Immature natural killer cell (primary cell): ENCODE results near the gene FIZ1. TPM values are rescaled to one million over a fixed set of nuclear protein-coding genes. Genes with fewer than 3 reads are reported as not detected.
A peak's percentile ranks its signal among the peaks of the same experiment; 100 is the strongest.

Experiments used
- DNase-seq, 3 donors: peaks; one replicate each; pipeline ENCODE4 v3.0.0; 2022; ENCODE audit warnings: mixed read lengths in 1 of 3
- H3K27ac Mint-ChIP-seq, 6 donors: one replicate each; pipeline ENCODE4 v1.8.0; 2020; ENCODE audit warnings: mixed read lengths in 6 of 6, mild to moderate bottlenecking in 5 of 6, inconsistent platforms in 4 of 6, moderate library complexity in 3 of 6
- H3K27me3 Mint-ChIP-seq, 3 donors: one replicate each; pipeline ENCODE4 v1.8.0; 2020 to 2021; ENCODE audit warnings: low read depth in 3 of 3, mild to moderate bottlenecking in 3 of 3, mixed read lengths in 3 of 3, moderate library complexity in 3 of 3, inconsistent platforms in 1 of 3
- H3K36me3 Mint-ChIP-seq, 3 donors: one replicate each; pipeline ENCODE4 v1.8.0; 2020; ENCODE audit warnings: mixed read lengths in 3 of 3, inconsistent platforms in 2 of 3, mild to moderate bottlenecking in 2 of 3
- H3K4me1 Mint-ChIP-seq, 2 donors: one replicate each; pipeline ENCODE4 v1.8.0; 2020; ENCODE audit warnings: inconsistent platforms in 2 of 2, mild to moderate bottlenecking in 2 of 2, mixed read lengths in 2 of 2, moderate library complexity in 1 of 2
- H3K4me3 Mint-ChIP-seq, 5 donors: one replicate each; pipeline ENCODE4 v1.8.0; 2020; ENCODE audit warnings: mild to moderate bottlenecking in 5 of 5, mixed read lengths in 5 of 5, inconsistent platforms in 3 of 5, moderate library complexity in 3 of 5
- H3K9me3 Mint-ChIP-seq, 6 donors: one replicate each; pipeline ENCODE4 v1.8.0; 2020; ENCODE audit warnings: mild to moderate bottlenecking in 6 of 6, mixed read lengths in 6 of 6, inconsistent platforms in 4 of 6, moderate library complexity in 3 of 6
- polyA plus RNA-seq, 3 donors: library from polyadenylated mRNA; unstranded; fragments of 300-500 nt; fragmentation: Illumina TruSeq; gene quantifications; one replicate each; pipeline ENCODE4 v1.2.3, GENCODE V29; 2021

FIZ1 gene
- polyA plus RNA-seq, 3 donors from 2014 or later = 0.63 to 1.7 (median 1.0) TPM

GRCh38 chr19:55624109-55625003 lies 25.0 kb upstream of the FIZ1 start, which contains the start of gene ZNF784:
TSS of gene ZNF784 (minus strand) at chr19:55624566. CDS start at chr19:55624561, 5 bp downstream.
- Mint-ChIP-seq H3K9me3 (no peaks in the 10 kb centered on the region), H3K27ac (peak within 1 kb of the TSS; percentile 80 to 98 (median 96)), H3K4me3 (peak within 1 kb of the TSS; percentile 85 to 94 (median 88)), H3K4me1 (peaks cover 22 to 28% of the 10 kb centered on the region in 2 donors), H3K27me3 (peaks cover 5 to 10% (median 8%) of the 10 kb centered on the region in 3 donors), H3K36me3 (peaks cover 0 to 4% (median 4%) of the 10 kb centered on the region in 3 donors)
- DNase-seq = peak; percentile 92 to 94 (median 93)

DNA sequence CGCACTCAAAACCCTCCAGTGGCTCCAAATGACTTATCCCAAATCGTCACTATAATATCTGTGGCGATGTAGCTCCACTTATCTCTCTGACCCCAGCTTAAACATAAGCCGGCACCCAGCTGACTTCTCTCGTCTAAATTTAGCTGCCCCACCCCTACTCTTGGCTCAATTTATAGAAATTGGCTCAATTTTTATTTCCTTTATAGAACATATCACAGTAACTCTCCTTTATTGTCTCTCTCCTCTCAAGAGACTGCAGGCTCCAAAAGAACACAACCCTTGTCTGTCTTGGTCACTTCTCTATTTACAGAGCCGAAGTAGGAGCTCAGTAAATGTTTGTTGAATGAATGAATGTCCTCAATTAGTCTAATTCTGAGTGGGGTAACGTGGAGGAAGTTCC lies 24.2 kb upstream of the FIZ1 start:
- Mint-ChIP-seq H3K4me3 (peak overlapping the region in 2 of 5 donors; percentile 92 to 94), H3K4me1 (peaks cover 22 to 28% of the 10 kb centered on the region in 2 donors)
- no peak for DNase-seq

GRCh38 chr19:55623130-55623529 lies 23.8 kb upstream of the FIZ1 start:
- Mint-ChIP-seq H3K9me3 (no peaks in the 10 kb centered on the region), H3K36me3 (peaks cover 0 to 4% (median 4%) of the 10 kb centered on the region in 3 donors), H3K4me1 (peaks cover 22 to 28% of the 10 kb centered on the region in 2 donors), H3K27me3 (peaks cover 5 to 10% (median 8%) of the 10 kb centered on the region in 3 donors), H3K4me3 (no peak overlapping the region), H3K27ac (peak overlapping the region in 2 of 6 donors; percentile 26 to 62)
- no peak for DNase-seq

More for the DNA sequence above, 24.2 kb upstream of the FIZ1 start:
- no peaks in the 10 kb centered on the region for H3K9me3 Mint-ChIP-seq
- peaks cover 0 to 4% (median 4%) of the 10 kb centered on the region in 3 donors for H3K36me3 Mint-ChIP-seq
- H3K27me3 Mint-ChIP-seq = peaks cover 5 to 10% (median 8%) of the 10 kb centered on the region in 3 donors
- H3K27ac Mint-ChIP-seq = peak overlapping the region in 5 of 6 donors; percentile 52 to 97 (median 86)

DNA sequence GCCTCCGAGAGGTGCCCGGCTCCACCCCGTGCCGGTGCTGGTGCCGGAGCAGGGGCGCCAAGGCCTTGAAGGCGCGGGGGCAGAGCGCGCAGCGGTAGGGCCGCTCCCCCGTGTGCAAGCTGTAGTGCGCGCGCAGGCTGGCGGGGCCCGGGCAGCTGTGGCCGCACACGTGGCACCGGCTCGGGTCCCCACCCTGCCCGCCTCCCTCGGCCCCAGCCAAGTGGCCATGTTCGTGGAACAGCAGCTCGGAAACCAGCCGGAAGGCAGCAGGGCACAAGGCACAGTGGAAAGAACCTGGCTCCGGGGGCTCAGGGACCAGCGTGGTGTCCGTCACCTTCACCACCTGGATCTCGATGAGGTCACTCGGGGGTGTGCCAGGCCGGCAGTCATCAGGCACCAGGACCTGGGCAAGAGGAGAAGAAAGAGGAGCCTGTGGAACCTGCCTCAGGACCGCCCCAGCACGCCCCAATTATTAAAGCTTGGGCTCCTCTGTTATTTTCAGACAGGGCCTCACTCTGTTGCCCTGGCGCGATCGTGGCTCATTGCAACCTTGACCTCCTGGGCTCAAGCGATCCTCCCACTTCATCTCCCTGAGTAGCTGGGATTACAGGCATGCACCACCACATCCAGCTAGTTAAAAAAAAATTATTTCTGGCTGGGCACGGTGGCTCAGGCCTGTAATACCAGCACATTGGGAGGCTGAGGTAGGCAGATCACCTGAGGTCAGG lies 23.1 kb upstream of the FIZ1 start:
- Mint-ChIP-seq H3K36me3 (peaks cover 0 to 6% (median 4%) of the 10 kb centered on the region in 3 donors), H3K4me3 (no peak overlapping the region), H3K27me3 (peaks cover 5 to 10% (median 8%) of the 10 kb centered on the region in 3 donors), H3K4me1 (peaks cover 22 to 30% of the 10 kb centered on the region in 2 donors), H3K9me3 (no peaks in the 10 kb centered on the region), H3K27ac (peak overlapping the region in 1 of 6 donors; percentile 69)
- no peak for DNase-seq

- H3K27me3 Mint-ChIP-seq = peaks cover 5 to 12% (median 8%) of the 10 kb centered on the region in 3 donors
- H3K4me1 Mint-ChIP-seq = peaks cover 22 to 33% of the 10 kb centered on the region in 2 donors
- H3K9me3 Mint-ChIP-seq = no peaks in the 10 kb centered on the region
- H3K4me3 Mint-ChIP-seq = no peak overlapping the region
- no peak overlapping the region for H3K27ac Mint-ChIP-seq
- H3K36me3 Mint-ChIP-seq = peaks cover 0 to 8% (median 4%) of the 10 kb centered on the region in 3 donors
- DNase-seq = no peak
Measured at GRCh38 chr19:55621673-55622231, 22.4 kb upstream of the FIZ1 start.

DNA sequence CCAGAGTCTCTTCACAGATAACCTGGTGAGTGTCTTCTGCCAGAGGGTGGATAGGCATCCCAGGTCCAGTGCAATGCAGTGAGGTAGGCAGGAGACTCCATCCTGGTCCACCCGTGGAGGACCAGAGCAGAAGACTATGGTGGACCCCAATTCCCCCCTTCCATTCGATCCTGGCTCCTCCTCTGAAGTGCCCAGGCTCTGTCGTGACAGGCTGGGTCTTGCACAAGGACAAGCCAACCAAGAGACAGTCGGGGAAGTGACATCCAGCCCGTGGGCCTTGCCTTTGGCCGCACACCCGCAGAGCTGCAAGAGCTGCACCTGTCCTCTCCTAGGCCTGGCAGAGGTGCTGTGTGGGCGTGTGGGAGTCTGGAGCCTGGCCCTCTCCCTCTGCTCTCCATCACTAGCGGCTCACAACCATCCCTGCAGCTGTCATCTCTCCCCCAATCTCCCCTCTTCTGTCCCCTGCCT lies 21.9 kb upstream of the FIZ1 start:
- no peaks in the 10 kb centered on the region for H3K9me3 Mint-ChIP-seq
- H3K4me3 Mint-ChIP-seq = no peak overlapping the region
- peaks cover 5 to 12% (median 8%) of the 10 kb centered on the region in 3 donors for H3K27me3 Mint-ChIP-seq
- no peak overlapping the region for H3K27ac Mint-ChIP-seq
- peaks cover 22 to 33% of the 10 kb centered on the region in 2 donors for H3K4me1 Mint-ChIP-seq
- peaks cover 0 to 8% (median 4%) of the 10 kb centered on the region in 3 donors for H3K36me3 Mint-ChIP-seq
- no peak for DNase-seq

DNA sequence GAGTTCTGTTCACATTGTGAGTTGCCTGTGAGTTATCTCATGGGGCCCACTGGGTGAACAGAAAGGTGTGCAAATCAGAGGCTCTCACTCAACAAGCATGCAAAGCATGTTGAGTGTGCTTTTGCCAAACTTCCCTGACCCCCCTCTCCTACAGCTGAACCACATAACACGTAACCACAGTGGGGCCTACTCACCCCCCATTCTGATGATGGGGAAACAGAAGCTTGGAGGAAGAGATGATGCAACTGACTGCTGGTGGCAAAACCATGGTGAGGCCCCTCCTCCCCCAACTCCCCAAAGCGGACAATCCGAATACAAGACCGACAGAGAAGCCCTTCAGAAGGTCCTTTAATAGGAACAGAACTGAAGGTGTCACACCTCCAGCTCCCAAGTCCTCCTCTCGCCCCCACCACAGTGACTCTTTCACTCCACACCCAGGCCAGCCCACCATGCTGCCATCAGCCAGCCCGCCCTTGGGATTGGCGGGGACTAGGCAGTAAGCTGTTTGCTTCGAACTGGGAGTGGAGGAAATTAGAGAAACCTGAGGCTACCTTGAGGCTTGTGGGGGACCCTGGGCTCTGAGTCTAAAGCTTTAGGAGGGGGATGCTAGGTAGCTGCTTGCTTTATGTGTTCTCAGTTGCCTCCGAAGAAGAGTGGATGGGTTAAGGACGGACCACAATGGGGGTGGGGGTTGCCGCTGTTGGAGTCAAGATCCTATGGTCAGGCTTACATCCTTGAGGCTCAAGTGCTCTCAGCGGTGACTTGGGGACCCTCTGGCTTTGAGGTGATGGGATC lies 21.3 kb upstream of the FIZ1 start:
- H3K4me1 Mint-ChIP-seq = peaks cover 22 to 33% of the 10 kb centered on the region in 2 donors
- peaks cover 5 to 12% (median 8%) of the 10 kb centered on the region in 3 donors for H3K27me3 Mint-ChIP-seq
- H3K4me3 Mint-ChIP-seq = no peak overlapping the region
- peak overlapping the region in 1 of 6 donors; percentile 33 for H3K27ac Mint-ChIP-seq
- H3K9me3 Mint-ChIP-seq = no peaks in the 10 kb centered on the region
- DNase-seq = no peak
- peaks cover 0 to 8% (median 4%) of the 10 kb centered on the region in 3 donors for H3K36me3 Mint-ChIP-seq

GRCh38 chr19:55619286-55619685 lies 20.0 kb upstream of the FIZ1 start:
- no peak overlapping the region for H3K4me3 Mint-ChIP-seq
- DNase-seq = no peak
- peaks cover 0 to 8% (median 4%) of the 10 kb centered on the region in 3 donors for H3K36me3 Mint-ChIP-seq
- no peaks in the 10 kb centered on the region for H3K9me3 Mint-ChIP-seq
- H3K27me3 Mint-ChIP-seq = peaks cover 0 to 7% (median 4%) of the 10 kb centered on the region in 3 donors
- H3K27ac Mint-ChIP-seq = peak overlapping the region in 1 of 6 donors; percentile 44
- peaks cover 15 to 24% of the 10 kb centered on the region in 2 donors for H3K4me1 Mint-ChIP-seq

DNA sequence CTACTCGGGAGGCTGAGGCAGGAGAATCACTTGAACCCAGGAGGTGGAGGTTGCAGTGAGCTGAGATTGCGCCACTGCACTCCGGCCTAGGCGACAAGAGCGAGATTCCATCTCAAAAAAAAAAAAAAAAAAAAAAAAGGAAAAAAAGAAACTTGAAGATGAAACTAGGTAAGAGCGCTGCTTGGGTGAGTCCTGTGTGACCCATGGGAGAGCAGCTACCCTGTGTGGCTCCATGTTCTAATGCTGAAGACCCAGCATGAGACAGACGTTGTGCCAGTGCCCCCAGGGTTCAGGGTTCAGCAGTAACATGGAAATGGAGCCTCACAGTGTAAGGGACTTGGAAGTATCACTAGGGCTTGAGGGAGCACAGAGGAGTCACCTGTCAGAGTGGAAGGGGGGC lies 19.1 kb upstream of the FIZ1 start:
- H3K27ac Mint-ChIP-seq = peak overlapping the region in 1 of 6 donors; percentile 22
- H3K4me1 Mint-ChIP-seq = peaks cover 9 to 16% of the 10 kb centered on the region in 2 donors

GRCh38 chr19:55617426-55617825 lies 18.1 kb upstream of the FIZ1 start:
- H3K27ac Mint-ChIP-seq = no peak overlapping the region
- H3K9me3 Mint-ChIP-seq = no peaks in the 10 kb centered on the region
- peaks cover 0 to 8% (median 7%) of the 10 kb centered on the region in 3 donors for H3K36me3 Mint-ChIP-seq
- DNase-seq = no peak
- no peak overlapping the region for H3K4me3 Mint-ChIP-seq
- H3K27me3 Mint-ChIP-seq = peaks cover 0 to 2% (median 0%) of the 10 kb centered on the region in 3 donors
- peaks cover 10 to 19% of the 10 kb centered on the region in 2 donors for H3K4me1 Mint-ChIP-seq

More for the DNA sequence above, 19.1 kb upstream of the FIZ1 start:
- H3K27me3 Mint-ChIP-seq = peaks cover 0 to 2% (median 0%) of the 10 kb centered on the region in 3 donors
- no peak for DNase-seq
- peaks cover 0 to 6% (median 2%) of the 10 kb centered on the region in 3 donors for H3K36me3 Mint-ChIP-seq
- H3K4me3 Mint-ChIP-seq = no peak overlapping the region
- no peaks in the 10 kb centered on the region for H3K9me3 Mint-ChIP-seq

DNA sequence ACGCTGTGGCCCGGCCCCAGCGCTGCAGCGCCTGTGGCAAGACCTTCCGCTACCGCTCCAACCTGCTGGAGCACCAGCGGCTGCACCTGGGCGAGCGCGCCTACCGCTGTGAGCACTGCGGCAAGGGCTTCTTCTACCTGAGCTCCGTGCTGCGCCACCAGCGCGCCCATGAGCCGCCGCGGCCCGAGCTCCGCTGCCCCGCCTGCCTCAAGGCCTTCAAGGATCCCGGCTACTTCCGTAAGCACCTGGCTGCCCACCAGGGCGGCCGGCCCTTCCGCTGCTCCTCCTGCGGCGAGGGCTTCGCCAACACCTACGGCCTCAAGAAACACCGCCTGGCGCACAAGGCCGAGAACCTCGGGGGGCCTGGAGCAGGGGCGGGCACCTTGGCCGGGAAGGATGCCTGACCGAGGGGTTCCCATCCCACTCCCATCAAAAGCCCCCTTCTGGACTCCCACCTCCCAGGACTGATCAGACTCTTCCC lies 17.1 kb upstream of the FIZ1 start:
- Mint-ChIP-seq H3K27ac (no peak overlapping the region), H3K4me1 (peaks cover 15 to 29% of the 10 kb centered on the region in 2 donors), H3K4me3 (no peak overlapping the region), H3K27me3 (peaks cover 0 to 2% (median 2%) of the 10 kb centered on the region in 3 donors), H3K9me3 (no peaks in the 10 kb centered on the region), H3K36me3 (peaks cover 0 to 9% (median 7%) of the 10 kb centered on the region in 3 donors)
- no peak for DNase-seq

DNA sequence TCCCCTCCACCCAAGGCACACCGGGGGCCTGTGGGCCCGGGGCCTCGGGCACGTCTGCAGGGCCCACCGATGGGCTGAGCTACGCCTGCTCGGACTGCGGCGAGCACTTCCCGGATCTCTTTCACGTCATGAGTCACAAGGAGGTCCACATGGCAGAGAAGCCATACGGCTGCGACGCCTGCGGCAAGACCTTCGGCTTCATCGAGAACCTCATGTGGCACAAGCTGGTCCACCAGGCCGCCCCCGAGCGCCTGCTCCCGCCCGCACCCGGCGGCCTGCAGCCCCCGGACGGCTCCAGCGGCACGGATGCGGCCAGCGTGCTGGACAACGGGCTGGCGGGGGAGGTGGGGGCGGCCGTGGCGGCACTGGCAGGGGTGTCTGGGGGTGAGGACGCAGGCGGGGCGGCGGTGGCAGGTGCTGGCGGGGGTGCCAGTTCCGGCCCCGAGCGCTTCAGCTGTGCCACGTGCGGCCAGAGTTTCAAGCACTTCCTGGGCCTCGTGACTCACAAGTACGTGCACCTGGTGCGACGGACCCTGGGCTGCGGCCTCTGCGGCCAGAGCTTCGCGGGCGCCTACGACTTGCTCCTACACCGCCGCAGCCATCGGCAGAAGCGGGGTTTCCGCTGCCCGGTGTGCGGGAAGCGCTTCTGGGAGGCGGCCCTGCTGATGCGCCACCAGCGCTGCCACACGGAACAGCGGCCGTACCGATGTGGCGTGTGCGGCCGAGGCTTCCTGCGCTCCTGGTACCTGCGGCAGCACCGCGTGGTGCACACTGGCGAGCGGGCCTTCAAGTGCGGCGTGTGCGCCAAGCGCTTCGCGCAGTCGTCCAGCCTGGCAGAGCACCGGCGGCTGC lies 16.5 kb upstream of the FIZ1 start:
- Mint-ChIP-seq H3K4me1 (peaks cover 20 to 36% of the 10 kb centered on the region in 2 donors), H3K27me3 (peaks cover 0 to 2% (median 2%) of the 10 kb centered on the region in 3 donors), H3K36me3 (peaks cover 0 to 9% (median 7%) of the 10 kb centered on the region in 3 donors), H3K4me3 (no peak overlapping the region), H3K27ac (no peak overlapping the region), H3K9me3 (no peaks in the 10 kb centered on the region)
- no peak for DNase-seq
